PFSK-1 (cell line): ENCODE measurements around the gene GARIN1A.

Experiments used
- FOXP2 ChIP-seq: optimal IDR thresholded peaks from 2 replicates; pipeline ENCODE3; 2011; ENCODE audit warnings: borderline replicate concordance, control low read depth, inconsistent platforms; ENCODE audit not compliant: insufficient read depth; ENCODE audit errors: extremely low read length, extremely low read depth
- POLR2AphosphoS5 ChIP-seq: IDR thresholded peaks from 2 replicates; pipeline ENCODE4 v1.6.1; 2012; ENCODE audit warnings: low read depth, mild to moderate bottlenecking, control low read depth, low read length, moderate library complexity
- SIN3A ChIP-seq: IDR thresholded peaks from 2 replicates; pipeline ENCODE4 v1.6.1; 2012; ENCODE audit warnings: mild to moderate bottlenecking, low read length, moderate library complexity, borderline replicate concordance; ENCODE audit not compliant: insufficient read depth
- TAF1 ChIP-seq: IDR thresholded peaks from 2 replicates; pipeline ENCODE4 v1.6.1; 2012; ENCODE audit warnings: low read length, control low read depth, borderline replicate concordance; ENCODE audit not compliant: insufficient read depth
- TF ChIP-seq, protein P1 (sequence below), 2 experiments: IDR thresholded peaks; 2 replicates each; pipeline versions ENCODE4 v1.6.1 to v1.8.0; 2011 to 2012; ENCODE audit warnings: low read depth in 2 of 2, low read length in 2 of 2, control low read depth in 1 of 2, inconsistent platforms in 1 of 2, mild to moderate bottlenecking in 1 of 2, moderate library complexity in 1 of 2; ENCODE audit not compliant: insufficient read depth in 1 of 2

GARIN1A gene

DNA sequence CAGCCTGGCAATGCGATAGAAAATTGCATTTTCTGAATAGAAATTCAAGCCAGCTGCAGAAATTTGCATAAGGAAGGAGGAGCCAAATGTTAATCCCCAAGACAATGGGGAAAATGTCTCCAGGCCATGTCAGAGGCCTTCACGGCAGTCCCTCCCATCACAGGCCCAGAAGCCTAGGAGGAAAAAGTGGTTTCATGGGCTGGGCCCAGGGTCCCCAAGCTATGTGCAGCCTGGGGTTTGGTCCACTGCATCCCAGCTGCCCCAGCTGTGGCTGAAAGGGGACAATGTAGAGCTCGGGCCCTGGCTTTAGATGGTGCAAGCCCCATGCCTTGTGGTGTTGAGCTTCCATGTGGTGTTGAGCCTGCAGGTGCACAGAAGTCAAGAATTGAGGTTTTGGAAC, 10.0 kb upstream of the GARIN1A start:
- no peak for TF ChIP-seq TAF1

DNA sequence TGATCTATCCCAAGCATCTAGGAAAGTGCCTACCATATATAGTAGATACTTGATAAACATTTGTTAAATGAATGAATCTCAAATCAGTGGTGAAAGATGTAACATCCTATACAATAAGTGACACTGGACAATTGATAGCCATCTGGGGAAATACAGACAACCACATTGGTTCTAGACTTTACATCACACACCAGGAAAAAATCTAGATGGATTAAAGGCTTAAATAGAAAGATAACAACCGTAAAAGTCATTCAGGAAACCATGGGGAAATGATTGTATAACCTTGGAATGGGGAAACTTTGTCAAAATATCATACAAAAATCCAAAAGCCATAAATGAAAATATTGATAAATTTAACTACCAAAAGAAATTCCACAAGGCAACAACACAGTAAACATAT, 7.0 kb upstream of the GARIN1A start:
- no peak for TF ChIP-seq TAF1
- TF ChIP-seq FOXP2, result no peak
- TF ChIP-seq SIN3A, result no peak
- TF ChIP-seq POLR2AphosphoS5, result no peak
- TF ChIP-seq, protein P1, sequence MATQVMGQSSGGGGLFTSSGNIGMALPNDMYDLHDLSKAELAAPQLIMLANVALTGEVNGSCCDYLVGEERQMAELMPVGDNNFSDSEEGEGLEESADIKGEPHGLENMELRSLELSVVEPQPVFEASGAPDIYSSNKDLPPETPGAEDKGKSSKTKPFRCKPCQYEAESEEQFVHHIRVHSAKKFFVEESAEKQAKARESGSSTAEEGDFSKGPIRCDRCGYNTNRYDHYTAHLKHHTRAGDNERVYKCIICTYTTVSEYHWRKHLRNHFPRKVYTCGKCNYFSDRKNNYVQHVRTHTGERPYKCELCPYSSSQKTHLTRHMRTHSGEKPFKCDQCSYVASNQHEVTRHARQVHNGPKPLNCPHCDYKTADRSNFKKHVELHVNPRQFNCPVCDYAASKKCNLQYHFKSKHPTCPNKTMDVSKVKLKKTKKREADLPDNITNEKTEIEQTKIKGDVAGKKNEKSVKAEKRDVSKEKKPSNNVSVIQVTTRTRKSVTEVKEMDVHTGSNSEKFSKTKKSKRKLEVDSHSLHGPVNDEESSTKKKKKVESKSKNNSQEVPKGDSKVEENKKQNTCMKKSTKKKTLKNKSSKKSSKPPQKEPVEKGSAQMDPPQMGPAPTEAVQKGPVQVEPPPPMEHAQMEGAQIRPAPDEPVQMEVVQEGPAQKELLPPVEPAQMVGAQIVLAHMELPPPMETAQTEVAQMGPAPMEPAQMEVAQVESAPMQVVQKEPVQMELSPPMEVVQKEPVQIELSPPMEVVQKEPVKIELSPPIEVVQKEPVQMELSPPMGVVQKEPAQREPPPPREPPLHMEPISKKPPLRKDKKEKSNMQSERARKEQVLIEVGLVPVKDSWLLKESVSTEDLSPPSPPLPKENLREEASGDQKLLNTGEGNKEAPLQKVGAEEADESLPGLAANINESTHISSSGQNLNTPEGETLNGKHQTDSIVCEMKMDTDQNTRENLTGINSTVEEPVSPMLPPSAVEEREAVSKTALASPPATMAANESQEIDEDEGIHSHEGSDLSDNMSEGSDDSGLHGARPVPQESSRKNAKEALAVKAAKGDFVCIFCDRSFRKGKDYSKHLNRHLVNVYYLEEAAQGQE (IDR thresholded peaks at IDR 0.05; ENCODE audit: insufficient read depth in 1 of 2, low read depth in 2 of 2, low read length in 2 of 2), result no peak

DNA sequence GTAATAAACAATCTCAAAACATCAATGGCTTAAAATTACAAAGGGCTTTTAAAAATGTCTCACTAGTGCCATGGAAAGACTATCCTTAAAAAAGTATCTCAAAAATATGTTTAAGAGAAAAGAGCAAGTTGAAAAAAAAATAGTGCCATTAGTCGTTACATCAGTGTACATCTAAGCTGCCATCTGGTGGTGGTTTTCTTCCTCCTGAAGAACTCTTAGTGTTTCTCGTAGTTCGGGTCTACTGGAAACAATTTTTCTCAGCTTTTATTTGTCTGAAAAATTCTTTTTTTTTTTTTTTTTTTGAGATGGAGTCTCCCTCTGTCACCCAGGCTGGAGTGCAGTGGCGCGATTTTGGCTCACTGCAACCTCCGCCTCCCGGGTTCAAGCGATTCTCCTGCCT, 5.9 kb upstream of the GARIN1A start:
- TF ChIP-seq, protein P1 (IDR thresholded peaks at IDR 0.05; ENCODE audit: insufficient read depth in 1 of 2, low read depth in 2 of 2, low read length in 2 of 2), result no peak
- TF ChIP-seq TAF1 (no peak), SIN3A (no peak)

DNA sequence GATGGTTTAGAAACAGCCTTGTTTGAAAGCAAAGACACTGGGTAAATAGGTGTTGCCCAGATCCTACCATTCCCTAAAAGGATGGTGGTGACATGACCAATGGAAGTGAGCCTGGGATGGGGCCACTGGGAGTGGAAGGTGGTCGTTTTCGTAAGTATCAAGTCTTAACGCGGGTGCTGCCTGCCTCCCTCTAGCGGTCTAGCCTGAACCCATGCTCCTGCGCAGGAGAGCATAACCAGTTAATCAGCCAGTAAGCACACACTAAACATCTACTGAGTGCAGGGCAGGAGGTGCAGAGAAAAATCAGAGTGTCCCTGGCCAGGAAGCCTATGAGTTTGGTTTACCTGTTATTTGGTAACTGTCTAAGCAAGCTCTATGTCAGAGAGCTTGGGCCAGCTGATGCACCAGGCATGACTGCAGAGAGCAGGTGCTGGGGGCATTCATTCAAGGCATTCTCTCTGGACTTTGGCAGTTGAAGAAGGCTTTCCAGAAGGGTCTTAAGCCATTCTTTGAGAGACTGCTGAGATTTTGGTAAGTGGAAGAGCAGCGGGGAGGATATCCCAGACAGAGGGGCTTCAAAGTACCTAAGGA, 930 bp downstream of the GARIN1A start:
- TF ChIP-seq SIN3A, result no peak

DNA sequence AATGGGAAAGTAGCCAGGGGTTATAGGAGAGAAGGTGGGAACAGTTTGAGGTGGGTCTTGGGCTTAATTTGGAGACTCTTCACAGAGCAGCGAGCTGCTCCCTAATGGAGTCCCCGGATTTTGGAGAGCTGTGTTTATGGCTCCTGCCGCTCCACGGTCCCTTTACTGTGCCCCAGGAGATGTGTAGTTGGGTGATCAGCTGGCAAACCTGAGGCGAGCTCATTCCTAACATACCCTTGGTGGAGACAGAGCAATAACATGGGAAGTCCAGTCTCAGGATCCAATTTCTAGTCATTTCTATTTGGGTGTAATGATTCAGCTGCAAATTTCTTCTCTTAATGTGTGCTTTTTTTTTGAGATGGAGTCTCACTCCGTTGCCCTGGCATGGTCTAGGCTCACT, 1.5 kb downstream of the GARIN1A start:
- TF ChIP-seq, protein P1 (IDR thresholded peaks at IDR 0.05; ENCODE audit: insufficient read depth in 1 of 2, low read depth in 2 of 2, low read length in 2 of 2), result no peak
- no peak for TF ChIP-seq POLR2AphosphoS5
- no peak for TF ChIP-seq SIN3A
- TF ChIP-seq TAF1, result no peak
- TF ChIP-seq FOXP2, result no peak

DNA sequence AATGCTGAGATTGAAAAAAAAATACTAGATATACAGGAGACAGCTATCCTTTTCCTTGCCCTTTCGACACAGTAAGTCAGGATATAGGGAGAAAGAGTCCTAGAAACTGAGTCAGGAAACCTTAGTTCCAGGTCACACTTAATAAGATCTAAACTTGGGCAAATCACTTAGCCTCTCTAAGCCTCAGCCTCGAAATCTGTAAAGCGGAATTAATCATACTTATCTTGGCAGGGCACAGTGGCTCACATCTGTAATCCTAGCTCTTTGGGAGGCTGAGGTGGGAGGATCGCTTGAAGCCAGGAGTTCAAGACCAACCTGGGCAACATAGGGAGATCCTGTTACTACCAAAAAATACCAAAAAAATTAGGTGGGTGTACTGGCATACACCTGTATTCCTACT, 4.6 kb downstream of the GARIN1A start:
- TF ChIP-seq FOXP2, result no peak
- TF ChIP-seq POLR2AphosphoS5, result no peak
- no peak for TF ChIP-seq TAF1
- TF ChIP-seq, protein P1 (IDR thresholded peaks at IDR 0.05; ENCODE audit: insufficient read depth in 1 of 2, low read depth in 2 of 2, low read length in 2 of 2), result no peak
- TF ChIP-seq SIN3A, result no peak
